ENCODE results near the gene MAGI2. TPM values are rescaled to one million over a fixed set of nuclear protein-coding genes. Genes with fewer than 3 reads are reported as not detected.

Gene MAGI2
- polyA plus RNA-seq, 1 donor = 2.6 TPM

- WGBS (ENCODE audit: insufficient coverage, low lambda C conversion rate) = no CpG with 5 or more reads among the region's 3 CpGs
Observed at GRCh38 chr7:78764571-78764970, 688.9 kb downstream of the MAGI2 start.

GRCh38 chr7:78762625-78763024 lies 690.8 kb downstream of the MAGI2 start:
- no peak for DNase-seq
- WGBS (ENCODE audit: insufficient coverage, low lambda C conversion rate) = 100% methylated on average over 1 of the region's 1 CpG

More at GRCh38 chr7:78764571-78764970, 688.9 kb downstream of the MAGI2 start:
- H3K9me3 ChIP-seq (ENCODE audit: control insufficient read depth, low read depth, low read length) = no peaks in the 10 kb centered on the region
- no peaks in the 10 kb centered on the region for H3K36me3 ChIP-seq (ENCODE audit: control insufficient read depth, insufficient read depth, low read length)
- H3K4me1 ChIP-seq (ENCODE audit: control insufficient read depth, insufficient read depth, low read length) = no peaks in the 10 kb centered on the region
- no peak overlapping the region for H3K27ac ChIP-seq (ENCODE audit: low read length)
- no peak overlapping the region for H3K4me3 ChIP-seq (ENCODE audit: low read length)
- DNase-seq = no peak
- peaks cover 11% of the 10 kb centered on the region for H3K27me3 ChIP-seq (ENCODE audit: control insufficient read depth, insufficient read depth, low read length)

GRCh38 chr7:78760620-78761355 lies 692.7 kb downstream of the MAGI2 start:
- no peak for DNase-seq
- Histone ChIP-seq H3K27ac (ENCODE audit: low read length) (no peak overlapping the region), H3K36me3 (ENCODE audit: control insufficient read depth, insufficient read depth, low read length) (no peaks in the 10 kb centered on the region), H3K4me3 (ENCODE audit: low read length) (no peak overlapping the region), H3K9me3 (ENCODE audit: control insufficient read depth, low read depth, low read length) (no peaks in the 10 kb centered on the region), H3K27me3 (ENCODE audit: control insufficient read depth, insufficient read depth, low read length) (no peaks in the 10 kb centered on the region), H3K4me1 (ENCODE audit: control insufficient read depth, insufficient read depth, low read length) (no peaks in the 10 kb centered on the region)
- whole genome bisulfite sequencing (ENCODE audit: insufficient coverage, low lambda C conversion rate) = 56% methylated on average over 1 of the region's 4 CpGs

More at GRCh38 chr7:78762625-78763024, 690.8 kb downstream of the MAGI2 start:
- no peak overlapping the region for H3K27ac ChIP-seq (ENCODE audit: low read length)
- H3K27me3 ChIP-seq (ENCODE audit: control insufficient read depth, insufficient read depth, low read length) = no peaks in the 10 kb centered on the region
- H3K4me3 ChIP-seq (ENCODE audit: low read length) = no peak overlapping the region
- H3K4me1 ChIP-seq (ENCODE audit: control insufficient read depth, insufficient read depth, low read length) = no peaks in the 10 kb centered on the region
- no peaks in the 10 kb centered on the region for H3K9me3 ChIP-seq (ENCODE audit: control insufficient read depth, low read depth, low read length)
- no peaks in the 10 kb centered on the region for H3K36me3 ChIP-seq (ENCODE audit: control insufficient read depth, insufficient read depth, low read length)

GRCh38 chr7:78752554-78752953 lies 700.9 kb downstream of the MAGI2 start:
- DNase-seq = no peak
- H3K27me3 ChIP-seq (ENCODE audit: control insufficient read depth, insufficient read depth, low read length) = no peaks in the 10 kb centered on the region
- no peaks in the 10 kb centered on the region for H3K9me3 ChIP-seq (ENCODE audit: control insufficient read depth, low read depth, low read length)
- H3K36me3 ChIP-seq (ENCODE audit: control insufficient read depth, insufficient read depth, low read length) = no peaks in the 10 kb centered on the region
- H3K4me1 ChIP-seq (ENCODE audit: control insufficient read depth, insufficient read depth, low read length) = no peaks in the 10 kb centered on the region
- no peak overlapping the region for H3K4me3 ChIP-seq (ENCODE audit: low read length)
- no peak overlapping the region for H3K27ac ChIP-seq (ENCODE audit: low read length)

GRCh38 chr7:78751253-78751652 lies 702.2 kb downstream of the MAGI2 start:
- no peak overlapping the region for H3K4me3 ChIP-seq (ENCODE audit: low read length)
- H3K9me3 ChIP-seq (ENCODE audit: control insufficient read depth, low read depth, low read length) = no peaks in the 10 kb centered on the region
- H3K27ac ChIP-seq (ENCODE audit: low read length) = no peak overlapping the region
- WGBS (ENCODE audit: insufficient coverage, low lambda C conversion rate) = 80% methylated on average over 1 of the region's 4 CpGs
- H3K4me1 ChIP-seq (ENCODE audit: control insufficient read depth, insufficient read depth, low read length) = no peaks in the 10 kb centered on the region
- H3K27me3 ChIP-seq (ENCODE audit: control insufficient read depth, insufficient read depth, low read length) = no peaks in the 10 kb centered on the region
- no peak for DNase-seq
- H3K36me3 ChIP-seq (ENCODE audit: control insufficient read depth, insufficient read depth, low read length) = no peaks in the 10 kb centered on the region

- no peak for DNase-seq
- Histone ChIP-seq H3K4me1 (ENCODE audit: control insufficient read depth, insufficient read depth, low read length) (no peaks in the 10 kb centered on the region), H3K27ac (ENCODE audit: low read length) (no peak overlapping the region), H3K36me3 (ENCODE audit: control insufficient read depth, insufficient read depth, low read length) (no peaks in the 10 kb centered on the region), H3K27me3 (ENCODE audit: control insufficient read depth, insufficient read depth, low read length) (no peaks in the 10 kb centered on the region), H3K4me3 (ENCODE audit: low read length) (no peak overlapping the region), H3K9me3 (ENCODE audit: control insufficient read depth, low read depth, low read length) (no peaks in the 10 kb centered on the region)
- WGBS (ENCODE audit: insufficient coverage, low lambda C conversion rate) = 62% methylated on average over 4 of the region's 5 CpGs
Observed at GRCh38 chr7:78749052-78749746, 704.3 kb downstream of the MAGI2 start.

GRCh38 chr7:78747592-78747991 lies 705.9 kb downstream of the MAGI2 start:
- H3K27ac ChIP-seq (ENCODE audit: low read length) = no peak overlapping the region
- DNase-seq = no peak
- H3K4me3 ChIP-seq (ENCODE audit: low read length) = no peak overlapping the region
- no CpG with 5 or more reads among the region's 3 CpGs for WGBS (ENCODE audit: insufficient coverage, low lambda C conversion rate)
- no peaks in the 10 kb centered on the region for H3K4me1 ChIP-seq (ENCODE audit: control insufficient read depth, insufficient read depth, low read length)
- no peaks in the 10 kb centered on the region for H3K36me3 ChIP-seq (ENCODE audit: control insufficient read depth, insufficient read depth, low read length)
- no peaks in the 10 kb centered on the region for H3K27me3 ChIP-seq (ENCODE audit: control insufficient read depth, insufficient read depth, low read length)
- no peaks in the 10 kb centered on the region for H3K9me3 ChIP-seq (ENCODE audit: control insufficient read depth, low read depth, low read length)

GRCh38 chr7:78746301-78746700 lies 707.2 kb downstream of the MAGI2 start:
- WGBS (ENCODE audit: insufficient coverage, low lambda C conversion rate) = no CpG with 5 or more reads among the region's 2 CpGs
- H3K27ac ChIP-seq (ENCODE audit: low read length) = no peak overlapping the region
- no peaks in the 10 kb centered on the region for H3K4me1 ChIP-seq (ENCODE audit: control insufficient read depth, insufficient read depth, low read length)
- no peak for DNase-seq
- H3K36me3 ChIP-seq (ENCODE audit: control insufficient read depth, insufficient read depth, low read length) = no peaks in the 10 kb centered on the region
- H3K9me3 ChIP-seq (ENCODE audit: control insufficient read depth, low read depth, low read length) = no peaks in the 10 kb centered on the region
- no peaks in the 10 kb centered on the region for H3K27me3 ChIP-seq (ENCODE audit: control insufficient read depth, insufficient read depth, low read length)
- H3K4me3 ChIP-seq (ENCODE audit: low read length) = no peak overlapping the region

- H3K4me3 ChIP-seq (ENCODE audit: low read length) = no peak overlapping the region
Observed at GRCh38 chr7:78742694-78743093, 710.8 kb downstream of the MAGI2 start.

GRCh38 chr7:78736548-78736947 lies 716.9 kb downstream of the MAGI2 start:
- Histone ChIP-seq H3K27ac (ENCODE audit: low read length) (no peak overlapping the region), H3K27me3 (ENCODE audit: control insufficient read depth, insufficient read depth, low read length) (no peaks in the 10 kb centered on the region), H3K9me3 (ENCODE audit: control insufficient read depth, low read depth, low read length) (no peaks in the 10 kb centered on the region), H3K36me3 (ENCODE audit: control insufficient read depth, insufficient read depth, low read length) (no peaks in the 10 kb centered on the region), H3K4me3 (ENCODE audit: low read length) (no peak overlapping the region), H3K4me1 (ENCODE audit: control insufficient read depth, insufficient read depth, low read length) (no peaks in the 10 kb centered on the region)
- no peak for DNase-seq
- WGBS (ENCODE audit: insufficient coverage, low lambda C conversion rate) = 20% methylated on average over 1 of the region's 1 CpG

More at GRCh38 chr7:78742694-78743093, 710.8 kb downstream of the MAGI2 start:
- no CpG with 5 or more reads among the region's 1 CpG for WGBS (ENCODE audit: insufficient coverage, low lambda C conversion rate)
- Histone ChIP-seq H3K27ac (ENCODE audit: low read length) (no peak overlapping the region), H3K4me1 (ENCODE audit: control insufficient read depth, insufficient read depth, low read length) (no peaks in the 10 kb centered on the region), H3K9me3 (ENCODE audit: control insufficient read depth, low read depth, low read length) (no peaks in the 10 kb centered on the region), H3K36me3 (ENCODE audit: control insufficient read depth, insufficient read depth, low read length) (no peaks in the 10 kb centered on the region), H3K27me3 (ENCODE audit: control insufficient read depth, insufficient read depth, low read length) (no peaks in the 10 kb centered on the region)
- no peak for DNase-seq
